Femur (tissue), 1 donor: ENCODE data around the gene ANTXRL.
A peak's percentile ranks its signal among the peaks of the same experiment; 100 is the strongest.
"Not testable (repeated sequence)": the region's sequence is repeated elsewhere in the genome, so short reads cannot be mapped to it uniquely, and the experiment has no call there.

Source experiments
- DNase-seq: peaks from one replicate; pipeline ENCODE4 v3.0.0-alpha.2; 2017

ANTXRL gene

GRCh38 chr10:46255210-46255609 is 31.6 kb upstream of the ANTXRL start:
- DNase-seq: not testable (repeated sequence)

GRCh38 chr10:46255801-46256747 is 30.7 kb upstream of the ANTXRL start:
- no peak for DNase-seq

- no peak for DNase-seq
These were observed 29.7 kb upstream of the ANTXRL start for GRCh38 chr10:46257099-46257498.

DNA sequence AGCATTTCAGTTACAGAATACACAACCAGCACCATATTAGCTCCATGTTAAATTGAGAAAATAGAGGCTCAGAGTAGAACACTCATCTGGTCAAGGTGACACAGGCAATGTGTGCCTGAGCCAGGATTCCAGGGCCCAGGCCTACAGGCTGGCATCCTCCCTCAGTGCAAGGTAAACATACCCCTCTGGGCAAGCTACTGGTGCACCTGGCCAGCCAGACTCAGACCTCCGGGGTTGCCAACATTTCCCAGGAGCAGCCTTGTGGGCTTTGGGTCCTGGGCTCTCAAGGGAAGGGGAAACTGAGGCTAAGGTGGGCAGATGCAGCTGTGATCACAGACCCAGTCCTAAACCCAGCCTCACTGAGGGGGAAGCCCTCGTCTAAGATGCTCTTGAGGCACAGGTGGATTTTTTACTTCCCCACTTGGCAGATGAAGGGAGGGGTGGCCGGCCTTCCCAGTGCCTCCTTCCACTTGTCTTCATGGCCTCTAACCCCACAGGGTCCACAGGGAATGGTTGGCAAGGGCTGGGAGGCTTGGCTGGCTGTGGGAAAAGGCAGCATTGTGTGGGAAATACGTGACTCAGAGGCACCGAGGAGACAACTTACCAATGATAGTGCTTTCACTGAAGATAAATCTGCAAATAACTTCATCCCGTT is 23.8 kb upstream of the ANTXRL start:
- DNase-seq: not testable (repeated sequence)

DNA sequence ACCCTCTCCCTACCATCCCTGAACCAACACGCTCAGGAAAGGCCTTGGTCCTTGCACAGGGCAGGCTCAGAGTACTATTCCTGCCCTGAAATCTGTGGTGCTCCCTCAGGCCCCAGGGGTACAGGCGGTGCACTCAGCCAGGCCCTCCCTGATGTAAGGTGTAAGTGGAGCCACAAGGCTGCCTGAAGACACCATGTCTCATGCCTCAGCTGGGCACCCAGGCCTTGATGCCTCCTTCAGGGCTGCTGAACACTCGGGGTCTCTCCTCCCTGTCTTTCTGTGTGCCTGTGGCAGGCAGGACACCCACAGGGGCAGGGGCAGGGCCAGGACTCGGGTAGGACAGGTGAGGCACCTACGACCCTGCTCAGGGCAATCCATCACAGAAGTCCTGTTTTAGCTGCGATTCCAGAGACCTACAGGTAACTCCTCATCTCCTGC is 22.9 kb upstream of the ANTXRL start:
- no peak for DNase-seq

DNA sequence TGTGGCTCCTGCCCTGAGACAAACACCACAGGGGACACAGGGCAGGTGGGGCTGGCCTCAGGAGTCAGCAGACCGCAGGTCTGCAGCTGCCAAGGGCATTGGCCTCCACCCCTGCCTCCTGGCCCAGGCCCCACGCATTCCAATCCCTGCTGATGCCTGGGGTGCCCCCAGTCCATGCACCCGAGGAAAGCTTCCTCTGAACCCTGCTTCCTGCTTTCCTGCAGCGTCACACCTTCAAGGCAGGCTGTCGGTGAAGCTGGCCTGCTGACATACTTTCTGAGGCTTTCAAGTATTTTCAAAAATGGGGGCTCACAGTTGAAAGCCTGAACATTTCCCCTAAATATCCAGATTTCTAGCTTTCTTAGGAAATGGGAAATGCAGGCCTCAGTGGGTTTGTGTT is 22.5 kb upstream of the ANTXRL start:
- DNase-seq: no peak

DNA sequence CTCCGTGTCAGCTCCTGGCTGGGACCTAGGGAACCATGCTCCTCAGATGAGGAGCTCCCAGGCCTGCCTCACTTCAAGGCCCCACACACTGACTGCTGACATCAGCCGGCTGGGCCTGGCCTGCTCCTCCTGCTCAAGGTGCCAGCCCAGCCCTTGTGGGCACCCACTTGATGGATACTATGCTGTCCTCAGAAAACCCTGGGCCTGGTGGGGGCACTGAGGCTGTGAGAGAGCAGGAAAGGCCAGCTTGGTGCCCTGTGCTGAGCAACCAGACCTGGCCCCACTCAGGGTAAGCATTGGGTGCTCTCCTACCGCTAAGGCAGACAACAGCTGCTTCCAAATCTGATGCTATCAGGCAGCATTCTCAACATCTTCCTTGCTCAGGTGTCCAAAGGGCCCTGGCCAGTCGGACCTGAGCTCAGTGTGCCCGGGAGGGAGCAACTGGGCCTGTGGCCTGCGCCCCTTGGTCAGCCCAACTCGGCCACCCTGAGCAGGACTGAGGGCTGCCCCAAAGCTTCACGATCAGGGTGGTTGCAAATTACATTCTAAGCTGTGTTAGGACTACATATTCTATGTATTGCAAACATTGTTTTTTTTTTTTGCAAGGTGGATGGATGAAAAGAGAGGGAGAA is 21.9 kb upstream of the ANTXRL start:
- no peak for DNase-seq

GRCh38 chr10:46265566-46266305 is 21.1 kb upstream of the ANTXRL start:
- DNase-seq: not testable (repeated sequence)

GRCh38 chr10:46266306-46266985 is 20.4 kb upstream of the ANTXRL start:
- no peak for DNase-seq

- DNase-seq: no peak
These were observed 19.4 kb upstream of the ANTXRL start for GRCh38 chr10:46267132-46267985.

- no peak for DNase-seq
These were observed 18.5 kb upstream of the ANTXRL start for GRCh38 chr10:46268076-46268881.

DNA sequence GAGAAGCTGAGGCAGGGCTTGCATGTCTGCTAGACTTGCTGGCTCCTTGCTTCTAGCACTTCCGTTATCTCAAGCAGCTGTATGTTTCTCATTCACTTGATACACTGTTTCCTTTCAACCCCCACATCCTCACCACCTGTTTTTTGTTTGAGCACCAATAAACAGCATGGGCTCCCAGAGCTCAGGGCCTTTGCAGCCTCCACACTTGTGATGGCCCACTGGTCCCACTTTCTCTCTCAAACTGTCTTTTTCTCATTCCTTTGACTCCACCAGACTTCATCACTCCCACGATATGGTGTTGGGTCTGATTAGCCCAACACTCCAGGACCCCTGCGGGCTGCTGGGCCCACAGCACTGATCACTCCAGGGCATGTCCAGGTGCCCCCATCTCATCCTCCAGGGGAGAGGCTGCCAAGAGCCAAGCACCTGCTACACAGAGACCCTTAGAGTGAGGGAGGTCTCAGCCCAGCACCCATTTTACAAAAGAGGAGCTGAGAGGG is 17.2 kb upstream of the ANTXRL start:
- not testable (repeated sequence) for DNase-seq

DNA sequence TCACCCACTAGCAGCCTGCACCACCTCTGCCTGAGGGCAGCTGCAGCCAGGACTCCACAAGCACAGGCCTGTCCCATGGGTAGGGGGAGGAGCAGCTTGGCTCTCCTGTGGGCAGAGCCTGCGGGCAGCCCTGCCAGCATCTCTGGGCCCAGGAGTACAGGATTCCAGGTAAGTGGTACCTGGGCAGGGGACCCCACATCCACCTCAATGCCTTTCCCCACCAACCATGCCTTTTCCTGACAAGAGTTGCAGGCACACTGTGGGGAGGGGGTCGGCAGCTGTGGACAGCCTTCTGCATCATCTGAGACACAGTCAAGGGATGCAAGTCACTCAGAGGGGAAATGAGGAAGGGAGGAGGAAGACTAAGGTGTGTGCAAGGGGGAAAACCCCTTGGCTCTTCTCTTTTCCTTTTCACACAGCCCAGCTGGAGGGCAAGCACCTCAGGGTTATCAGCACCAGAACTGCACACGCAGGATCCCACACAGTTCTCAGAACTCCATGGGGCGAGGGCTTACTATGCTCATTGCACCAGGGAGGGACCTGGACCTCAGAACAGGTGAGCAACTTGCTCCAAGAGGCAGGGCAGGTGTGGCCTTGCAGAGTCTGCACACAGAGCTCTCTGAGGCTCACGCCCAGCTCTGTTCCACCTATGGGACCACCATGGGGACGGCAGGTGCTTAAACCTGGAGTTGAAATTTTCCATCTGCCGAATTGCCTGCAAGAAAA is 16.5 kb upstream of the ANTXRL start:
- DNase-seq: no peak

DNA sequence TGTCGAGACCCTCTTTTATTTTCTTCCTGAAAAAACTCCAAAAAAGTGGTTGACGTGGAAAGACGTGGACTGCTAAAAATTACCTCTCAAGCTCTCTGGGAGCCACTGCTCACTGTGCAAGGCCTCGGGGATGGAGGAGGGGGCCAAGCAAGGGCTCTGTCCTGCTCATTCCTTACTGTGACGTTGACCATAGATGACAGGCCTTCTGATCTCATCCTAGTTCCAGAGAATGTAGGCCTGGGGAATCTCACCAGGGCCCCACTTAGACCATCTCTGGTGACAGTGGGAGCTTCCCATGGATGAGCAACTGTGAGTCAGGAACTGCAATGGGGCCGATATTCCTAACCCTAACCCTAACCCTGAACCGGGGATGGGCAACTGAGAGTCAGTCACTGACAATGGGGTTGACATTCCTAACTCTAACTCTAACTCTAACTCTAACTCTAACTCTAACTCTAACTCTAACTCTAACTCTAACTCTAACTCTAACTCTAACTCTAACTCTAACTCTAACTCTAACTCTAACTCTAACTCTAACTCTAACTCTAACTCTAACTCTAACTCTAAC is 15.8 kb upstream of the ANTXRL start:
- DNase-seq: not testable (repeated sequence)

GRCh38 chr10:46271795-46272499 is 14.8 kb upstream of the ANTXRL start:
- DNase-seq: not testable (repeated sequence)

DNA sequence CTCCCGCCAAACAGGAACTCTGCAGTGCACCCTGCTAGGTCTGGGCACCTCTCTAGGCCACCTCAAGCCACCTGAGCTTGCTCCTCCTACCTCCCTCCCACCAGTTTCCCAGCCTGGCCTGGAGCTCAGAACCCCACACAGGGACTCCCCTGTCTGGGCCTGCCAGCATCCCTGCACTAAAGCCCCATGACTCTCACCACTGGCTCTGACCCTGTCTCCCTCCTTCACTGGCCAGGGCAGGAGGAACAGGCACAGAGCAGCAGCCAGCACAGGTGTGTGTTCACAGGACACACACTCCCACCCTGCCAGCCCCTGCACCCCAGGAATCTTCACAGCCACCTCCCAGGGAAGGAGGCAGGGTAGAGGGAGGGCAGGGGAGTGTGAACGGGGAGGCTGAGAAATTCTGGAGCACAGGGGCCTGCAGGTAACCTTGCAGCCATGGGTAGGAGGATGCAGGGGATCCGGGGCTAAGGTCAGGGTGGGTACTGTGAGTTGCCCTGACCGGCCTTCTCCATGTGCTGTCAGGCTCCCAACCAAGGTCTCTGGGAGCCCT is 13.9 kb upstream of the ANTXRL start:
- DNase-seq: peak; percentile 5

GRCh38 chr10:46273506-46274477 is 13.0 kb upstream of the ANTXRL start:
- peak; percentile 19 for DNase-seq
